Activated CD8-positive, alpha-beta memory T cell treated with anti-CD3 and anti-CD28 coated beads, Interleukin-2, amount 50 U/mL, for 4 hours (primary cell): ENCODE measurements around the gene FGF12.
A peak's percentile ranks its signal among the peaks of the same experiment; 100 is the strongest.

ENCODE experiments used
- DNase-seq: peaks from one replicate; pipeline ENCODE4 v3.0.0-alpha.2; 2020

FGF12 gene

DNA sequence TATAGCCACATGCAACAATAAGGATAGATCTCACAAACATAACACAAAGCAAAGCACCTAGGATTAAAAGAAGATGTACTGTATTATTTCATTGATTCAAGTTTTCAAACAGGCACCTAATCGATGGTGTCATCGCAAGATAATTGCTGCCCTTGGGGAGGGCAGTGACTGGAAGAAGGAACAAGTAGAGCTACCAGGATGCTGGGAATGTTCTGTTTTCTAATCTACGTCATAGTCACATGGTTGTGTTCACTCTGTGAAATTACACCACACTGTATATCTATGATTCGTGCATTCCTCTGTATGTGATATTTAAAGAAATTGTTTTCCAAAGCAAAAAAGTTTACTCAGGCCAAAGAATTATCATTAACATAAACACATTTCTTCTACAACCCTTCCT, 236.6 kb downstream of the FGF12 start:
- DNase-seq: no peak

DNA sequence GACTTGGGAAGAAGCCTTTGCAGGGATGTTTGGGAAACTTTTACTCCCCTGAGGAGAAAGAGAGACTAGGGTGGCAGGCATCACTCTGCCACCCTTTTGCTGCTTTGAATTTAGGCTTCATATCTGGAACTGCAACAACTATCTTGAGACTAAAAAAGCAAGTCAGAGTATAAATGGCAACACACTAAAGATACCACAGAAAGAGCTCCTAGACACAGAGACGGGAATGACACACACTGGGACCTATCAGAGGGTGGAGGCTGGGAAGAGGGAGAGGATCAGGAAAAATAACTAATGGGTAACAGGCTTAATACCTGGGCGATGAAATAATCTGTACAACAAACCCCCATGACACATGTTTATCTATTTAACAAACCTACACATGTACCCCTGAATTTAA, 237.8 kb downstream of the FGF12 start:
- DNase-seq: no peak

DNA sequence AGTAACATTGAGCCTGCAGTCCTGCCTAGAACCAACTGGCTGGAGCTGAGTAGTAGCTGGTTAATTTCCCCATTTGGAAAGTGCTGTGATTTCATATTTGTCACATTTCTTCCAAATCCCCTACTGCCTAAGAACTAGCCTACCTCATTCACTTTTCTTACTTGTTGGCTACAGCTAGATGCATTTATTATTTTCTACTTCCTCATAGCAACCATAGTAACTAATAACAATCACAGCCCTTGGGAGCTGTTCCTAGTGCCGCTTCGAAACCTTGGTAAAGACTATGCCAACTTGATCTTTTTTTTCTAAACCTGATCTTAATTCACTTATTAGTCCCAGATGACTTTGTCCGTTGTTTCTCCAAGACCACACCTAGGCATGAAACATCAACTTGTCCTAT, 240.3 kb downstream of the FGF12 start:
- no peak for DNase-seq

DNA sequence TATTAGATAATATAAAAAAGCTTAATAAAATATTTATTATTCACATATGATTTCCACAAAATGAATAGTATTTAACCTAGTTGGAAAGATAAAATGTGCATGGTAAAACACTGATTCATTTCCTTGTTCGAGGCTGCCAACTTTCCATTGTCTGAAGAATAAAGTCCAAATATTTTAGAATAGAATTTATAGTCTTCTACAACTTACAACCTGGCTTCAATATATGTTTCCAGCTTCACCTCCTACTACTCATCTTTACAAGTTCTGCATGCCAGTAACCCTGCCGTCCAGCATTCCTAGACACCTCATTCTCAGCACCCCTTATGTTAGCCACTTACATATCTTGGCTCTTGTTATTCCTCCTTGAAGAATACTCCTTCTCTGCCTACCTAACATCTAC, 244.5 kb downstream of the FGF12 start:
- DNase-seq: no peak

DNA sequence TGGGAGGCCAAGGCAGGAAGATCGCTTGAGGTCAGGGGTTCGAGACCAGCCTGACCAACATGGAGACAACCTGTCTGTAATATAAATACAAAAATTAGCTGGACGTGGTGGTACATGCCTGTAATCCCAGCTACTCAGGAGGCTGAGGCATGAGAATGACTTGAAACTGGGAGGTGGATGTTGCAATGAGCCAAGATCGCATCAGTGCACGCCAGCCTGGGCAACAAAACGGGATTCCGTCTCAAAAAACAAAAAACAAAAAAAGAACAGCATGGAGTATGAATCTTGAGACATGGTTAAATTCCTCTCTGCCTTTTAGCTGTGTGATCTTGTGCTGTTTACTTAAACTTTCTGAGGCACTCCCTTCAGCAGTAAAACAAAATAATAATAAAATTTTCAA, 244.9 kb downstream of the FGF12 start:
- no peak for DNase-seq

DNA sequence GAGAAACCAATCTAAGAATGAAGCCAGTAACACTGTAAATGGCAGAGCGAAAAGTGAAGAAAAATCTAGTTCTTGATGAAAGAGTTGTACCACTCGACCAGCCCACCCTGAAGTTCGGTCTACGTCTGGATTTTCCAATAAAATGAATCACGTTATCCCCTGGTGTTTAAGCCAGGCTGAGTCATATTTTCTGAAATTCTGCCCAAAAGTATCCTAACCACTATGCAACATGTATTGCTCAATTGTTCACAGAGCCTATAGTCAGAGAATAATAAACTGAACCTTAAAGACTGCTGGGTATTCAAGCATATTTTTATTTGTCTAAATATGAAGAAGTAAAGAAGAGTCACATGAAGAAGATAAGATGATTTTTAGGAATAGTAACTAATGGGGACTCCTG, 245.7 kb downstream of the FGF12 start:
- no peak for DNase-seq

DNA sequence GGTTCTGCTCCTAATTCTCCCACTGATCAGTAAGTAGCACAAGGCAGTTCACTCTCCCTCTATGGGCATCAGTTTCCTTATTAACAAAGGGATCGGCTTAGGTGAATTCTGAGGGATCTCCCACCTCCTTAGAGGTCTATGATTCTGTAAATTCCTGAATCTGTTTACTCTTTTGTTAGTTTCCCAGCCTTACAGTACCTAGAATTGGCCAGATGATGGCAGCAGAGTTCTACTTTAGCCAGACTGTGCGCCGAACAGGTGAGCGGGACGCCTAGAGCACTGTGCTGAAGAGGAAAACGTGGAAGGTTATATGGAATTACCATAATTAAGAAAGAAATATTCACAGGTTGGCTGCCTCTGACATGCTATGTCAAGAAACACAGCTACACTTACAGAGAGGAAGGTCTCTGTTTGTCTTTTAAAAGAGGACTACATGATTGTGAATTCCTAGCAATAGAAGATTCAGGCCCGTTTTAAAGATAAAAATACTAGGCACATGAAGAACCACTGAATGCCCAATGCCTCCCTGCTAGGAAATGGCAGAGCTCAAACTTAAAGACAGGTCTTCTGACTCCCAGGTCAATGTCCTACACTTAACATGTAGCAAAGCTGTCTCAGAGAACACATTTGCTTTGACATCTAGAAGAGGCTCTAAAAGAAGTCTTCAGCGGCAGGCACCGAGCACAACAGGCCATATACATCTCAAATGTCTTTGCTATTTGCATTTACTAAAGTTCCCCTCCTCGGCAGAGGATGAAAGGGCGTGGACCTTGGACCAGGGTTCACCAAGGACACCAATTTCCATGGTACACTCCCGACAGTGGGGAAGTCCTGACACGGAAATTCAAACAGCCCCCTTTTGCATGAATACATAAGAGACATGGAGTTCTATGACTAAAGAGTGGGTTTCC, 259.9 kb downstream of the FGF12 start:
- peak; percentile 41 for DNase-seq

DNA sequence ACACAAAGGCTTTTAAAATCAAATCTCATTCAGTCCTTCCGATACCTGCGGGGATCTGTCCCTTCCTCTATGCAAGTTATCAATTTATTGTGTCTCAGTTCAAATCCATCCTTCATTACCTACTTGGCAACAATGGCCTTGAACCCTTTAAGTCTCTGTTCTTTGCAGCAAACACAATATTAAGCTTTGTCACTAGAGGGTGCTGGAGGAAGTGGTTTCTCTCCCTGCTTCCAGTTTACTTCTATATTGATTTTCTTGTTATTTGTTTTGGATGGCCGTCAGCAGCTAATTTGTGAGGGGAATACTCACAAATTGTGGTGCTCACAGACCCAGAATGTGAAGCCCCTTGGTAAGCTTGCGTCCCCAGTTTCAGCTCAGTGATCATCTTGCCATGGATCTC, 278.3 kb downstream of the FGF12 start:
- no peak for DNase-seq

DNA sequence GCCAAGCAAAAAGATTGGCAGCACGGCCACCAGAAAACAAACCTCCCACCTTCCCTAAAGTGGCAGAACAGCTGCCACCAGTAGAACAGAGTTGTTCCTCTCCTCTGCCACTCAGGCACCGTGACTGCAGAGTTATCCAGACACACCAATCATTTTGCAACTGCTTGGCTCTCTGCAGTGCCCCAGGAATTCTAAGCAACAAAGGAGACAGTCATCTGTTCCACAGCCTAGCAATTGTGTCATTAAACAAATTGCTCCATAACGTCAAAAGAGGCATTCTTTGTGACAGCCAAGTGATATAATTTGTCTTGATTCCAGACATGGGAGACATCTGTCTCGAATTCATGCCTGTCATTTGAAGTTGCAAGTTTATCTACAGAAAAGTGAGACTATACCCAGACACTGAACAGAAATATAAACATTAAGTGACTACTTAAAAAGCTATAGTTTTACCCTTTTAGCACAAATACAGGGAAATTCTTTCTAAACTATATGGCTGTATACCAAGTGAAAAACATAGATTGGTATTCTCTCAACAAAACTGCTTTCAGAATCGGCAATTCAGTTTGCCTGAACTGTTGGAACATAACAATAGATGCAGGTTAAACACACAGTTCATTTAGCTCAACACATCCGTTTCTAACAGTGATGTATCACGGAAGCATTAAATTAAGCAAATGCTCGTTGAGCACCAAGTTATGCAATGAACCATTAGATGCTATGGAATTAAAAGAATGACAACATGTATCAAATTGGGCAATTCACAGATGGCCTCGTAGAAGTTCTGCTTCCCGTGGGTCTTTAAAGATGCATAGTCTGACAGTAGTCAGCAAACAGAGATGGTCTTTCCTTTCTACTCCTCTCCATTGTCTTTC, 281.3 kb downstream of the FGF12 start:
- DNase-seq: no peak

DNA sequence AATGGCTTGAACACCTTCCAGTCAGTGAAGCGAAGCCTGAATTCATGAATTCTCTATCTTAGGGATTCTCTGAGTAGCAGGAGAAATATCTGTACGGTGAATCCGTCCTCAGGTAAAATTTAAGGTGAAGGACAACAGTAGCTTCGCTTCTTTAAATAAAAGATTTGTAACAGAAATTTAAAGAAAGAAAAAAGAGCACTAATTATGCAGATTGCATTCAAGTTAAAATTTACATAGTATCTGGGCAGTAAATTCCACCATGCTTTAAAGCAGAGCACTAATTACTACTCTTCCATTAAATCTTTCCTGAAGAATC, 282.6 kb downstream of the FGF12 start:
- DNase-seq: no peak

DNA sequence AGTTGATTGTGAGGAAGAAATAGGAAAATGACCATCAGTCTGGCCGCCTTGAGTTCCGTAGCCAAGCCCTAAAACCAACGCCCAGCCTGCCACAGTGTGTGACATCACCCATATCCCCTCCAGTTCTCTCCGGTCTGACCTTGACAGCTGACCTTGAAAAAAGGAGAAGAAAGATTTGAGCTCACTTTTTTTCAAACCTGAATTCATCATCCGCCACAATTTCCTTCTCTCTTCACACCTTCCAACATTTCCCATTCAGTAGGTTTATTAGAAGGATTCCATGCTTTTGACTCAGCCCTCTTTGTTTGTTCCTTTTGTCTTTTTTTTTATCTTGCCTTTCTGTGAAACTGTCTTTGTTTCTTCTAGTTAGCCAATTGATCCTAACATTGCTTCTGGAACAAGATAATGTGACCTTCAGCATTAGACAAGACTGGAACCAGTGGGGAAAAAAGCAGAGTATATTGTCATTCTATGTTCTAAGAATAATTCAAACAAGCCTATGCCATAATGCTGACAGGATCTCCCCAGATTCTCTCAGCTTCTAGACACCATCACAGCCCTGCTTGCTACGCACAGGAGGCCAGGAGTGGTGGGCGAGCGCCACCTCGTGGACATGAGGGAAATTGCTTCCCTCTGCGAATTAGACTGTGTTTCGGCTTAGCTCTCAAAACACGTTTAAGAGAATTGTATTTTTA, 283.1 kb downstream of the FGF12 start:
- DNase-seq: no peak

DNA sequence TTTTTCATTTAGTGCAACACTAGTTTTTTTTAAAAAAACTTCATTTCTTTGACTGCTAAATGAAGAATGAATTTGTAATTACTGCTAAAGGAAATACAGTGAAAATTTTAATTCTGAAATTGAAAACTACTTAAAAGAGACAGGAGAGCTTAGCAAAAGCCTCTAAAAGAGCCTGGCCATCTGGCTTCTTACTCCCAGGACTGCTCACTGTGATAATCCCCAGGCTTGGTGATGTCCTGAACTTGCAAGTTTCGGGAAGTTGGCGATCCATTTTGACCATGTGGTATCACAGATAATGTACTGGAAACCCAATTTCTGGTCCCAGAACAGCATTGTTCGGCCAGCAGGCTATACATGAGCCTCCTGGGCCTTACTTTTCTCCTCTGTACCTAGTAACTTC, 292.1 kb downstream of the FGF12 start:
- no peak for DNase-seq

DNA sequence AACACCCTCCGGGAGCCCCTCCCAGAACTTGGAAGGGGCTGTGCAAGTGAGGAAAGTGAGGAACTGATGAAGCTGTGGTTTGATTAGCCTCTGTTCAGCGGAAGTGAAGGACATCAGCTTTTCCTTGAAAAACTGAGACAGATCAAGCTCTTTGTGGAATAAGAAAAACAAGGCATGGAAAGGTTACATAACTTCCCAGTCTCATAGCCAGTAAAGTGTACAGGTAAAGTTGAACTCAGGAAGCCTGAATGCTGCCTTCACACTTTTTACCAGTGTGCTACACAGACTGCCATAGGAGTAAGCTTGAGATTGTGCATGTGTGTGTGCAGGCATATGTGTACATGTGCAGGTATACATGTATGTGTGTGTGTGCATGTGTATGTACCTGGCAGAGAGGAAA, 293.2 kb downstream of the FGF12 start:
- DNase-seq: no peak

DNA sequence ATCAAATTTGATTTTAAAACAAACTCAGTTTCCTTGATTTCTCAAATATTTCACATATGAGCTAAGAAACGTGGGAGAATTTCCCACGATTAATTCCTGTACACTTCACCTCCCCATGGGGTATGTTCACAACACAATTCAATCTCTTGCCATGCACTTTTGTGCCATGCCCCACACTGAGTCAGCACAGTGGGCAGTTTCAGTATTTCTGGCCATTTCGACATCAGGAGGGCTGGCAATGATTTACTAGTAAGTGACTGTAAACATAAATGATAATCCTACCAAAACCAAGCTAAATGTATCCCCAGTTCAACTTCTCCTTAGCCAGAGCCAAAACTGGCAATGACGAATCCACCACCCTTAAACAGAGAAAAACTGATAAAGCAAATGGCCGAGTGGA, 293.6 kb downstream of the FGF12 start:
- no peak for DNase-seq

DNA sequence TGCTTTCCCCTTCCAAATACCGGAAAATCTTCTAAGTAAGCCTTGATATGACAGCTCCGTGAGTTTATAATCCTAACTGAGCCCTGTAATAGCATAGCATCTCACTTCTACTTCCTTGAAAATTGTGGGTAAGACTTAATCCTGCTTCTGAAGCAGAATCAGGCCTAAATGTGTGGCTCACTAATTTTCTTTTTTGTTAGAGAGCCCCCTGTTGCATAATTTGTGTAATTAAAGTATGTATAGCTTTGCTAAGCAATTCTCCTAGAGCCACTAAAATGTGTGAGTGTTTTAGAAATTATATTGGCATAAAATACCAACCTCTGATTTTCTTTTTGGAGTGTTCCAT, 304.4 kb downstream of the FGF12 start:
- no peak for DNase-seq

DNA sequence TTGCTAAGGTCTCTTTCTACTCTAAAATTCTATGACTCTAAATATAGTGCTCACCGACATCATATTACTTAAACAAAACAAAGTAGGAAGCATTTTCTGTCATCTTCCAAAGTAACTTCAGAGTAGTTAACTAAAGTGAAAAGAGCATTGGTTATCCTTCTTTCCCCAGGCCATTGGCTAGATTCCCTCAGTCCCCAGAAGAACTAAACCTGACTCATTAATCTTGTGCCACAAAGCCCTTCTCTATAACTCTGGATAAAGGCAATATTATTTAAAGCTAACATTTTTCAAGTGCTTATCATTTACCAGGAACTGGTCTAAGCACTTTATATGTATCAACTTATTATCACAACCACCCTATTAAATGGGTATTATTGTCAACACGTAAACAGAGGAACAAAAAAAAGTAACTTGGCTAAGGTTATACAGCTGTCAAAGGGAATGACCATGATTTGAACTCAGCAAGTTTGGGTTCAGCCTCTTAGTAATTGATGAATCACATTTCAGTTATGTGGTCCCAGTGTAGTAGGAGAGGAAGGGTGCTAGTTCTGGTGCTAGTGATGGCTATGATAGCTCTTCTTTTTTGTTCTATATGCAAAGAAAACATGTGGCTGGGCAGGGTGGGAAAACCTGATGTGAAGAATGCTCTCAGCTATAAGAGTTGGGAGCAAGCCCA, 304.9 kb downstream of the FGF12 start:
- DNase-seq: no peak

DNA sequence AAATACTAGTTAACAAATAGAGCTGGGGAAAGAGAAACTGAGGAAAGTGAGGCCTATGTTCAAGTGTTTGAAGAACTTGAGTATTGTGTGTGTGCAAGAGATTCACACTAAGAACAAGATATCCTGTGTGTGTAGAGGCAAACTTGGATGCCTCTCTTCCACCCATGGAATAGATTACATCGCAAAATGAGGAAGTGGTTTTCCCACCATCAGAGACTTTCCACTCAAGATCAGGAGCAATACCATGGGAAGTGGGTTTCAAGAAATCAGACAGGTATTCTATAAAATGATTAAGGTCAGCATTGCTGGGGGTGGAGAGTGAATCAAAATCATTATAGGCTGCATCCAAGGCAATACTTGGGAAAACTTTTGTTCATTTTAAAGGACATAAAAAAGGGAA, 308.0 kb downstream of the FGF12 start:
- DNase-seq: no peak

DNA sequence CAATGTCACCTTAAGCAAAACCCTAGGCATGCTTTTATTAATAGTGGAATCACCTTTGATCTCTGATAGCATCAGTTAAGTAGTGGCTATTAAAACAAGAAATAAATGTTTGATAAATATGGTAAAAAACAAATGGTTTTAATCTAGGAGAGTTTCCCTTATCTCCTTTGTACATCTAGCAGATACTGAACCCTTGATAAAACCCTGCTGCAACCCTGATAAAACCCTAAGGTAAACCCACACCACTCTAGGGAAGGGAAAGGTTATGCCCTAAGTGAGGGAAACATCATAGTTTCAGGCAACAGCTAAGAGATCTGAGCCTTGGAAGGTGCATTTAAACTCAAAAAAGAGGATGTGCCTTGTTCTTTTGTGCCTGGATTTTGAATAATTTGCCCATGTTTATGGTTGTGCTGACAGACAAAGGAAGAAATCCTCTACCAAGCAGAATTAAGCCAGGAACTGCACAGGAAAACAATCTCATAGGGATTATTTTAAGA, 309.7 kb downstream of the FGF12 start:
- no peak for DNase-seq

DNA sequence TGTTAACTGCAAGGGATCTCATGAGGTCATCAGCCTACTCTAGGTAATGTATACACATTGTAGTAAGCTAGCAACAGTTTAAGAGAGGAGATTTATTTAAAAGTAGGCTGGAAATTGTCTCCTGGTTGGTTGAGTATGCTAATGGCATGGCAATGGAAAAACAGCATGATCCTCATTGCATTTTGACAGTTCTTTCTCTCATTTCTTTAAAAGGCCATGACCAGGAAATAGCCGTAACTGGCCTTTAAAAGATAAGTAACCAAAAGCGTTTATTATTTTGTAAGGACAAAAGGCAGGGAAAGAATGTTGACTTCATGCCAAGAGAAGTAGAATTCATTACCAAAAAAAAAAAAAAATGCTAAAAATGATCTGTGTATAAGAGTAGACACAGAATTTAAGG, 310.3 kb downstream of the FGF12 start:
- no peak for DNase-seq

DNA sequence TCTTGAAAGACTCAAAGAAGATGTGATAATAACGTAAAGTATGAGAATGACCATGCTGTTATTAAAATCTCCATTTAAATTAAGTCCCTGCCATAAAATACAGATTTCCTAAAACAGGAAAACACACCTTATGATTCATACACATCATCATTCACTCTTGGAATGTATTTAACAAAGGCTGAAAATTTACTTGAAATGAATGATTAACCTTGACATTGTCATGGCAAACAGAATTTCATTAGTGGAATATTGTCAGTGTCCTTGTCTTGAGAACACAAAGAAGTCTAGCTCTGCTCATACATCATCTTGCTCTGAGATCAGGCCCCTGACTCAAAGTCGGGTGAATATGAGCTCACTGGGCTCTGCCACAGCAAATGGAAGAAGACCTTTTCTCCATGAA, 313.9 kb downstream of the FGF12 start:
- no peak for DNase-seq

DNA sequence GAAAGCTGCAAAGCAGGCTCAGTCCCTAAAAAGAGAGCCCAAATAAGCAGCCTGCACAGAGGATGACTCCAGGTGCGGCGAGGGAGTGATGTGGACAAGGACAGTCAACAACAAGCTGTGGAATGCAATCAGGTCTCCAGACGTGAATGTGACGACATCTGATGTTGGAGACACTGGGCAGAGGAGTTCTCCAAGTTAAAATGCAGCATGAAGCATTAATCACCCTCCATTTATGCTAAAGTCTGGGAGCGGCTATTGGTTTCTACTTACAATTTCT, 316.7 kb downstream of the FGF12 start:
- no peak for DNase-seq

DNA sequence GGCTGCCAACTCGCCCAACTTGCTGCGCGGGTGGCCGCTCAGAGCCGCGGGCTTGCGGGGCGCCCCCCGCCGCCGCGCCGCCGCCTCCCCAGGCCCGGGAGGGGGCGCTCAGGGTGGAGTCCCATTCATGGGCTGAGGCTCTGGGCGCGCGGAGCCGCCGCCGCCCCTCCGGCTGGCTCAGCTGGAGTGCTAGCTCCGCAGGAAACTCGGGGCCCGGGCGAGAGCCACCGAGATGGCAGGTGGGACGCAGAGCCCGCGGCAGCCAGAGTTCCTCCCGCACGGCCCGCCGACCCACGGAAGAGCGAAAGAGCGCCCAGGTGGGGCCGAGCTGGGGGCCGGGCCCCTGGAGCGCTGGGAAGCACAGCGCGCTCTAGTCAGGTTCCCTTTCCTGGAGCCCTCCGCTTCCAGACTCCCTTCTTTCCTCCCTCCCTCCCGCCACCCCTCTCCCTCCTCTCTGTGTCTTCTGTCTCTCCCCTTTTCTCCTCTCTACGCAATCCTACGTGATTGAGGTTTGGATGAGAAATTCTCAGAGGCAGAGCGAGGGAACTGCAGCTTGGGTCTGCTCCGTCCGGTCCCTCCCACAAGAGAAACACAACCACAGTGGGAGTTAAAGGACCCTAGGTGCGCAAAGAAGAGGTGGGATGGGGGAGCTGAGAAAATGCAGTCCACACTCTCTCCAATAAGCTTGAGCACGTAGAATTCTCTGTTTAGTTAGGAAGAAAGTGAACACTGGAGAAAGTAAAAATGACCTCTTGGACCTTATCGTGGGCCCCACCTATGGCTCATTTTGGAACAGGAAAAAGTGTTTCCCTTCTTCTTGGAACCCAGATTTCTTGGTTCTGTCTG, 317.3 kb downstream of the FGF12 start:
- no peak for DNase-seq
